GM12801 (cell line): ENCODE results near the gene SPATS2L.

ENCODE experiments used
- CTCF ChIP-seq: IDR thresholded peaks from one replicate; pipeline ENCODE4 v1.5.1; 2011; ENCODE audit warnings: control low read depth; ENCODE audit not compliant: insufficient read length; ENCODE audit errors: extremely low read depth

The SPATS2L gene

GRCh38 chr2:200314976-200315567 is 8.6 kb downstream of the SPATS2L start:
- no peak for TF ChIP-seq CTCF

- TF ChIP-seq CTCF, result no peak
Measured at GRCh38 chr2:200317975-200318374, 11.5 kb downstream of the SPATS2L start.

- TF ChIP-seq CTCF, result no peak
Measured at GRCh38 chr2:200318940-200319435, 12.5 kb downstream of the SPATS2L start.

GRCh38 chr2:200319548-200320337 is 13.2 kb downstream of the SPATS2L start:
- TF ChIP-seq CTCF, result no peak

GRCh38 chr2:200320344-200320743 is 13.9 kb downstream of the SPATS2L start:
- no peak for TF ChIP-seq CTCF

- no peak for TF ChIP-seq CTCF
Measured at GRCh38 chr2:200320991-200321390, 14.5 kb downstream of the SPATS2L start.

- no peak for TF ChIP-seq CTCF
Measured at GRCh38 chr2:200321780-200322534, 15.5 kb downstream of the SPATS2L start.
